BLaER1 (cell line): Measurements from ENCODE around the gene SKA1.
A peak's percentile ranks its signal among the peaks of the same experiment; 100 is the strongest.

Experiments used
- H3K27ac ChIP-seq: shearing (Covaris generic); formaldehyde crosslinking; 2 replicates; pipeline ENCODE4 v1.8.1; 2022
- H3K27me3 ChIP-seq: shearing (Covaris generic); formaldehyde crosslinking; 2 replicates; pipeline ENCODE4 v1.8.1; 2022
- H3K36me3 ChIP-seq: shearing (Covaris generic); formaldehyde crosslinking; 2 replicates; pipeline ENCODE4 v1.8.1; 2022
- H3K4me1 ChIP-seq: shearing (Covaris generic); formaldehyde crosslinking; 2 replicates; pipeline ENCODE4 v1.8.1; 2022
- H3K4me2 ChIP-seq: shearing (Covaris generic); formaldehyde crosslinking; 2 replicates; pipeline ENCODE4 v1.8.1; 2022
- H3K4me3 ChIP-seq: shearing (Covaris generic); formaldehyde crosslinking; 2 replicates; pipeline ENCODE4 v1.8.1; 2022
- H3K9ac ChIP-seq: shearing (Covaris generic); formaldehyde crosslinking; 2 replicates; pipeline ENCODE4 v1.8.1; 2022
- H3K9me3 ChIP-seq: shearing (Covaris generic); formaldehyde crosslinking; 2 replicates; pipeline ENCODE4 v1.8.1; 2022
- H4K20me1 ChIP-seq: shearing (Covaris generic); formaldehyde crosslinking; 2 replicates; pipeline ENCODE4 v1.8.1; 2022
- Cebpa-rat ChIP-seq: shearing (Covaris generic); IDR thresholded peaks from 2 replicates; pipeline ENCODE4 v1.8.1; 2022

Gene SKA1

GRCh38 chr18:50374753-50375391 is at the start of gene SKA1:
Gene SKA1 (plus strand): TSS chr18:50375046. CDS start chr18:50375831, 785 bp downstream.
- Histone ChIP-seq H3K27ac (peak within 1 kb of the TSS; percentile 79), H3K4me2 (peak within 1 kb of the TSS; percentile 86), H4K20me1 (no peaks in the 10 kb centered on the region), H3K36me3 (peaks cover 30% of the 10 kb centered on the region), H3K4me1 (peaks cover 24% of the 10 kb centered on the region), H3K9me3 (peaks cover 19% of the 10 kb centered on the region), H3K9ac (peak within 1 kb of the TSS; percentile 79), H3K27me3 (no peaks in the 10 kb centered on the region), H3K4me3 (peak within 1 kb of the TSS; percentile 84)
- peak; percentile 82 for TF ChIP-seq Cebpa-rat

GRCh38 chr18:50327983-50328382 is 46.9 kb upstream of the SKA1 start:
- H3K4me3 ChIP-seq: no peak overlapping the region

GRCh38 chr18:50330176-50330575 is 44.7 kb upstream of the SKA1 start:
- Histone ChIP-seq H3K9me3 (peaks cover 10% of the 10 kb centered on the region; the same call in 1 of the 2 replicates), H3K4me1 (peaks cover 37% of the 10 kb centered on the region)
- no peak for TF ChIP-seq Cebpa-rat

More at GRCh38 chr18:50327983-50328382, 46.9 kb upstream of the SKA1 start:
- H3K4me1 ChIP-seq: peaks cover 16% of the 10 kb centered on the region
- no peak overlapping the region for H3K4me2 ChIP-seq
- H3K27ac ChIP-seq: no peak overlapping the region
- H3K27me3 ChIP-seq: no peaks in the 10 kb centered on the region
- H3K9me3 ChIP-seq: peaks cover 10% of the 10 kb centered on the region; the same call in 1 of the 2 replicates
- no peak overlapping the region for H3K9ac ChIP-seq
- TF ChIP-seq Cebpa-rat: no peak
- no peaks in the 10 kb centered on the region for H3K36me3 ChIP-seq
- H4K20me1 ChIP-seq: no peaks in the 10 kb centered on the region

GRCh38 chr18:50331691-50332090 is 43.2 kb upstream of the SKA1 start:
- H3K4me2 ChIP-seq: peak overlapping the region; percentile 74
- H3K36me3 ChIP-seq: no peaks in the 10 kb centered on the region
- 0 out of 2 replicates have a peak, but pooled peaks cover under 1% of the 10 kb centered on the region for H3K27me3 ChIP-seq
- peaks cover 6% of the 10 kb centered on the region; the same call in 1 of the 2 replicates for H3K9me3 ChIP-seq
- H3K27ac ChIP-seq: no peak overlapping the region
- no peak overlapping the region for H3K4me3 ChIP-seq
- no peak for TF ChIP-seq Cebpa-rat
- peaks cover 42% of the 10 kb centered on the region for H3K4me1 ChIP-seq
- H3K9ac ChIP-seq: no peak overlapping the region
- no peaks in the 10 kb centered on the region for H4K20me1 ChIP-seq

More at GRCh38 chr18:50330176-50330575, 44.7 kb upstream of the SKA1 start:
- Histone ChIP-seq H3K27ac (no peak overlapping the region), H3K9ac (no peak overlapping the region), H4K20me1 (no peaks in the 10 kb centered on the region), H3K4me3 (no peak overlapping the region), H3K36me3 (no peaks in the 10 kb centered on the region), H3K27me3 (no peaks in the 10 kb centered on the region), H3K4me2 (no peak overlapping the region)

- no peaks in the 10 kb centered on the region for H4K20me1 ChIP-seq
- peak overlapping the region; percentile 74 for H3K4me2 ChIP-seq
- no peaks in the 10 kb centered on the region for H3K36me3 ChIP-seq
- no peak overlapping the region for H3K27ac ChIP-seq
- TF ChIP-seq Cebpa-rat: no peak
- H3K27me3 ChIP-seq: 0 out of 2 replicates have a peak, but pooled peaks cover 5% of the 10 kb centered on the region
- peaks cover 5% of the 10 kb centered on the region; the same call in 1 of the 2 replicates for H3K9me3 ChIP-seq
- no peak overlapping the region for H3K9ac ChIP-seq
- peaks cover 42% of the 10 kb centered on the region for H3K4me1 ChIP-seq
- H3K4me3 ChIP-seq: no peak overlapping the region
Measured at GRCh38 chr18:50334546-50335152, 40.2 kb upstream of the SKA1 start.

- Histone ChIP-seq H3K4me1 (peaks cover 25% of the 10 kb centered on the region), H3K27me3 (0 out of 2 replicates have a peak, but pooled peaks cover 5% of the 10 kb centered on the region), H4K20me1 (no peaks in the 10 kb centered on the region), H3K4me2 (no peak overlapping the region), H3K36me3 (no peaks in the 10 kb centered on the region), H3K9ac (no peak overlapping the region), H3K9me3 (peaks cover 6% of the 10 kb centered on the region; the same call in 1 of the 2 replicates), H3K27ac (no peak overlapping the region), H3K4me3 (no peak overlapping the region)
- TF ChIP-seq Cebpa-rat: no peak
Measured at GRCh38 chr18:50338122-50338521, 36.7 kb upstream of the SKA1 start.

GRCh38 chr18:50338715-50339114 is 36.1 kb upstream of the SKA1 start:
- Histone ChIP-seq H3K4me3 (no peak overlapping the region), H3K4me1 (peaks cover 20% of the 10 kb centered on the region), H3K4me2 (no peak overlapping the region), H3K9me3 (peaks cover 6% of the 10 kb centered on the region; the same call in 1 of the 2 replicates), H4K20me1 (no peaks in the 10 kb centered on the region), H3K27me3 (0 out of 2 replicates have a peak, but pooled peaks cover 5% of the 10 kb centered on the region), H3K27ac (no peak overlapping the region), H3K9ac (no peak overlapping the region), H3K36me3 (no peaks in the 10 kb centered on the region)
- TF ChIP-seq Cebpa-rat: no peak

- Histone ChIP-seq H4K20me1 (no peaks in the 10 kb centered on the region), H3K4me1 (peaks cover 6% of the 10 kb centered on the region), H3K27ac (no peak overlapping the region), H3K4me3 (no peak overlapping the region), H3K9me3 (peaks cover 6% of the 10 kb centered on the region; the same call in 1 of the 2 replicates), H3K4me2 (no peak overlapping the region), H3K9ac (no peak overlapping the region), H3K36me3 (no peaks in the 10 kb centered on the region), H3K27me3 (0 out of 2 replicates have a peak, but pooled peaks cover 5% of the 10 kb centered on the region)
- TF ChIP-seq Cebpa-rat: no peak
Measured at GRCh38 chr18:50340078-50340477, 34.8 kb upstream of the SKA1 start.

- Histone ChIP-seq H3K36me3 (no peaks in the 10 kb centered on the region), H3K27ac (no peak overlapping the region), H4K20me1 (no peaks in the 10 kb centered on the region), H3K9me3 (peaks cover 6% of the 10 kb centered on the region; the same call in 1 of the 2 replicates), H3K27me3 (0 out of 2 replicates have a peak, but pooled peaks cover 5% of the 10 kb centered on the region), H3K4me1 (no peaks in the 10 kb centered on the region), H3K4me2 (no peak overlapping the region), H3K4me3 (no peak overlapping the region), H3K9ac (no peak overlapping the region)
- no peak for TF ChIP-seq Cebpa-rat
Measured at GRCh38 chr18:50341443-50341842, 33.4 kb upstream of the SKA1 start.

GRCh38 chr18:50350699-50351098 is 24.1 kb upstream of the SKA1 start:
- Histone ChIP-seq H3K4me1 (no peaks in the 10 kb centered on the region), H3K9ac (no peak overlapping the region), H3K27me3 (no peaks in the 10 kb centered on the region), H4K20me1 (no peaks in the 10 kb centered on the region), H3K36me3 (no peaks in the 10 kb centered on the region), H3K4me3 (no peak overlapping the region), H3K4me2 (no peak overlapping the region), H3K9me3 (no peaks in the 10 kb centered on the region), H3K27ac (no peak overlapping the region)
- no peak for TF ChIP-seq Cebpa-rat
